Frontal cortex (tissue), 4 donors: ENCODE results near the gene ASCL5. TPM values are rescaled to one million over a fixed set of nuclear protein-coding genes. Genes with fewer than 3 reads are reported as not detected.

Source experiments
- DNase-seq, 2 donors: peaks; one replicate each; pipeline ENCODE4 v3.0.0; 2012; ENCODE audit warnings: low spot score in 2 of 2
- FAIRE-seq: peaks from 2 replicates; lab custom pipeline; 2012; peaks lifted over from hg19 to GRCh38; lab: Jason Lieb, UNC
- total RNA-seq: library from RNA; depleted of rRNA; stranded (reverse); fragments of >200 nt; gene quantifications from one replicate; pipeline ENCODE4 v1.2.3, GENCODE V29; 2014
- donor health status: control.
- donor health status: control.
- donor health status: control.

The ASCL5 gene
- total RNA-seq, 1 donor from 2014 or later = not detected

GRCh38 chr1:201154389-201155165 is 27.6 kb upstream of the ASCL5 start, which contains the start of gene TMEM9:
Gene TMEM9, minus strand, starts transcription at chr1:201154474. Its CDS starts 551 bp downstream, at chr1:201153923.
- DNase-seq = peak; percentile 93 to 97
- no peak for FAIRE-seq

- DNase-seq (no peak), FAIRE-seq (no peak)
These were observed 26.7 kb upstream of the ASCL5 start for GRCh38 chr1:201153474-201154388.

- FAIRE-seq = no peak
- no peak for DNase-seq
These were observed 22.4 kb upstream of the ASCL5 start for GRCh38 chr1:201149400-201149799.

GRCh38 chr1:201147396-201148015 is 20.5 kb upstream of the ASCL5 start:
- FAIRE-seq (no peak), DNase-seq (no peak)

GRCh38 chr1:201146626-201147390 is 19.8 kb upstream of the ASCL5 start:
- FAIRE-seq = no peak
- DNase-seq = no peak

GRCh38 chr1:201145816-201146215 is 18.8 kb upstream of the ASCL5 start:
- FAIRE-seq = no peak

GRCh38 chr1:201145132-201145531 is 18.1 kb upstream of the ASCL5 start:
- FAIRE-seq (no peak), DNase-seq (no peak)

More at GRCh38 chr1:201145816-201146215, 18.8 kb upstream of the ASCL5 start:
- no peak for DNase-seq

GRCh38 chr1:201144701-201145100 is 17.7 kb upstream of the ASCL5 start:
- no peak for DNase-seq
- FAIRE-seq = no peak

GRCh38 chr1:201143726-201144635 is 17.0 kb upstream of the ASCL5 start:
- DNase-seq = no peak

GRCh38 chr1:201142849-201143725 is 16.1 kb upstream of the ASCL5 start:
- no peak for FAIRE-seq
- no peak for DNase-seq

More at GRCh38 chr1:201143726-201144635, 17.0 kb upstream of the ASCL5 start:
- FAIRE-seq = no peak

GRCh38 chr1:201142011-201142848 is 15.2 kb upstream of the ASCL5 start:
- no peak for DNase-seq
- FAIRE-seq = no peak

GRCh38 chr1:201141418-201141817 is 14.4 kb upstream of the ASCL5 start:
- no peak for FAIRE-seq
- no peak for DNase-seq

GRCh38 chr1:201140941-201141260 is 13.9 kb upstream of the ASCL5 start:
- DNase-seq (no peak), FAIRE-seq (no peak)

GRCh38 chr1:201140235-201140940 is 13.4 kb upstream of the ASCL5 start:
- DNase-seq (no peak), FAIRE-seq (no peak)

GRCh38 chr1:201139756-201140155 is 12.8 kb upstream of the ASCL5 start:
- no peak for FAIRE-seq
- DNase-seq = no peak

GRCh38 chr1:201139306-201139705 is 12.3 kb upstream of the ASCL5 start:
- no peak for DNase-seq
- no peak for FAIRE-seq
